Fibroblast of lung (primary cell): ENCODE data around the gene OR2L3. TPM values are rescaled to one million over a fixed set of nuclear protein-coding genes. Genes with fewer than 3 reads are reported as not detected.

ENCODE experiments used
- DNase-seq, 2 donors: peaks; one replicate each; pipeline versions ENCODE4 v3.0.0 to v3.0.0-alpha.2; 2010; ENCODE audit warnings: low read depth in 2 of 2
- H2AFZ ChIP-seq: 2 replicates; pipeline ENCODE4 v1.5.1; 2012; ENCODE audit warnings: low read length, control low read depth, inconsistent platforms
- H3K27ac ChIP-seq: 2 replicates; pipeline ENCODE4 v1.5.1; 2011; ENCODE audit warnings: low read length, control low read depth; ENCODE audit not compliant: insufficient read depth
- H3K27me3 ChIP-seq: 2 replicates; pipeline ENCODE4 v1.5.1; 2011; ENCODE audit warnings: mild to moderate bottlenecking, low read length; ENCODE audit not compliant: control insufficient read depth, insufficient read depth
- H3K36me3 ChIP-seq: 2 replicates; pipeline ENCODE4 v1.5.1; 2011; ENCODE audit warnings: low read length; ENCODE audit not compliant: control insufficient read depth, insufficient read depth
- H3K4me1 ChIP-seq: 2 replicates; pipeline ENCODE4 v1.5.1; 2011; ENCODE audit warnings: low read length; ENCODE audit not compliant: control insufficient read depth, insufficient read depth; ENCODE audit errors: extremely low read depth
- H3K4me2 ChIP-seq: 2 replicates; pipeline ENCODE4 v1.5.1; 2011; ENCODE audit warnings: low read length, control low read depth; ENCODE audit not compliant: insufficient read depth; ENCODE audit errors: extremely low read depth
- H3K4me3 ChIP-seq, 4 experiments: fragments of 200-600 bp in 1 of 4; sonication (generic) in 1 of 4; replicated peaks in 1 of 4; 2 replicates each; pipeline ENCODE4 v1.5.1; 2011 to 2016; ENCODE audit warnings: low read length in 4 of 4, low read depth in 3 of 4, mild to moderate bottlenecking in 3 of 4, control low read depth in 2 of 4, inconsistent platforms in 1 of 4, mixed read lengths in 1 of 4; ENCODE audit not compliant: insufficient read depth in 1 of 4; ENCODE audit errors: control extremely low read depth in 1 of 4
- H3K79me2 ChIP-seq: 2 replicates; pipeline ENCODE4 v1.5.1; 2012; ENCODE audit warnings: mild to moderate bottlenecking, low read length, inconsistent platforms; ENCODE audit not compliant: control insufficient read depth, insufficient read depth
- H3K9ac ChIP-seq: 2 replicates; pipeline ENCODE4 v1.5.1; 2011; ENCODE audit warnings: mild to moderate bottlenecking, low read length, control low read depth; ENCODE audit not compliant: insufficient read depth
- H3K9me3 ChIP-seq: 2 replicates; pipeline ENCODE4 v1.5.1; 2012; ENCODE audit warnings: low read depth, low read length; ENCODE audit not compliant: control insufficient read depth, insufficient read depth
- H4K20me1 ChIP-seq: 2 replicates; pipeline ENCODE4 v1.5.1; 2011; ENCODE audit warnings: low read length; ENCODE audit not compliant: control insufficient read depth, insufficient read depth; ENCODE audit errors: extremely low read depth
- EZH2 ChIP-seq: IDR thresholded peaks from 2 replicates; pipeline ENCODE4 v1.5.1; 2012; ENCODE audit warnings: low read length, control low read depth, mild to moderate bottlenecking; ENCODE audit errors: missing control alignments
- polyA plus RNA-seq, 2 donors: library from polyadenylated mRNA; depleted of rRNA in 1 of 2; stranded (reverse) in 1 of 2; unstranded in 1 of 2; fragments of >200 nt; gene quantifications; 2 replicates each; pipeline ENCODE4 v1.2.1, GENCODE V29; 2011 to 2012; ENCODE audit warnings: missing spikeins in 1 of 2
- total RNA-seq: library from RNA; depleted of rRNA; stranded (reverse); fragments of >200 nt; gene quantifications from 2 replicates; pipeline ENCODE4 v1.2.1, GENCODE V29; 2014
- TF ChIP-seq, protein P1 (sequence below), 2 donors: IDR thresholded peaks in 1 of 2; conservative IDR thresholded peaks in 1 of 2; 1 replicate in 1 of 2; 2 replicates in 1 of 2; pipeline ENCODE4 v1.5.1; 2011 to 2012; ENCODE audit warnings: low read length in 2 of 2, control low read depth in 1 of 2, inconsistent platforms in 1 of 2, low read depth in 1 of 2, mild to moderate bottlenecking in 1 of 2

The OR2L3 gene
- total and polyA plus RNA-seq, 2 donors (not counting 1 experiment from before 2014, with no cell fraction given) = under 0.01 TPM; not detected in 1

DNA sequence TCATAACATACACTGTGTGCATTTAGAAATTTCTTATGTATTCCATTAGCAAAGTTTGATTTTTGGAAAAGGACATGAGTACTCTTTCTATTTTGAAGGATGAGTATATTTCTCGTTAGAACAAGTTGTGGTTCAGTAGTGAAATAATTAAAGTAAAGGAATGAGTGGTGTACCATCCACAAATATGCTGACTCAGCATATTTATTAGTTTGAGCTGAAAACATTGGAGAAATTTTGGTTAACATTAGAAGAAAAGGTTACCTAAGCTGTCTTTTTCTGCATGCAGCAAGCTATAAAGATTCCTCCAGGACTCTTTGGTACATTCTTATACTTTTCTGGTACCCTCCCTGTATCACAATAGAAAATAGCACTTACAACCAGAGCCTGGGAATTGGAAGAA, 38.9 kb upstream of the OR2L3 start:
- H3K27ac ChIP-seq = no peak overlapping the region
- no peak overlapping the region for H2AFZ ChIP-seq
- H3K27me3 ChIP-seq = no peaks in the 10 kb centered on the region
- no peak overlapping the region for H3K9ac ChIP-seq
- no peaks in the 10 kb centered on the region for H3K79me2 ChIP-seq
- no peak overlapping the region for H3K4me3 ChIP-seq
- H3K4me2 ChIP-seq = no peak overlapping the region
- H3K4me1 ChIP-seq = no peaks in the 10 kb centered on the region
- H4K20me1 ChIP-seq = no peaks in the 10 kb centered on the region
- H3K9me3 ChIP-seq = no peaks in the 10 kb centered on the region
- no peaks in the 10 kb centered on the region for H3K36me3 ChIP-seq
- DNase-seq = no peak
- TF ChIP-seq EZH2 = no peak
- TF ChIP-seq, protein P1, sequence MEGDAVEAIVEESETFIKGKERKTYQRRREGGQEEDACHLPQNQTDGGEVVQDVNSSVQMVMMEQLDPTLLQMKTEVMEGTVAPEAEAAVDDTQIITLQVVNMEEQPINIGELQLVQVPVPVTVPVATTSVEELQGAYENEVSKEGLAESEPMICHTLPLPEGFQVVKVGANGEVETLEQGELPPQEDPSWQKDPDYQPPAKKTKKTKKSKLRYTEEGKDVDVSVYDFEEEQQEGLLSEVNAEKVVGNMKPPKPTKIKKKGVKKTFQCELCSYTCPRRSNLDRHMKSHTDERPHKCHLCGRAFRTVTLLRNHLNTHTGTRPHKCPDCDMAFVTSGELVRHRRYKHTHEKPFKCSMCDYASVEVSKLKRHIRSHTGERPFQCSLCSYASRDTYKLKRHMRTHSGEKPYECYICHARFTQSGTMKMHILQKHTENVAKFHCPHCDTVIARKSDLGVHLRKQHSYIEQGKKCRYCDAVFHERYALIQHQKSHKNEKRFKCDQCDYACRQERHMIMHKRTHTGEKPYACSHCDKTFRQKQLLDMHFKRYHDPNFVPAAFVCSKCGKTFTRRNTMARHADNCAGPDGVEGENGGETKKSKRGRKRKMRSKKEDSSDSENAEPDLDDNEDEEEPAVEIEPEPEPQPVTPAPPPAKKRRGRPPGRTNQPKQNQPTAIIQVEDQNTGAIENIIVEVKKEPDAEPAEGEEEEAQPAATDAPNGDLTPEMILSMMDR (conservative IDR thresholded peaks at IDR 0.05 in 1 of 2, IDR thresholded peaks at IDR 0.05 in 1 of 2; ENCODE audit: low read depth in 1 of 2, low read length in 2 of 2) = no peak

DNA sequence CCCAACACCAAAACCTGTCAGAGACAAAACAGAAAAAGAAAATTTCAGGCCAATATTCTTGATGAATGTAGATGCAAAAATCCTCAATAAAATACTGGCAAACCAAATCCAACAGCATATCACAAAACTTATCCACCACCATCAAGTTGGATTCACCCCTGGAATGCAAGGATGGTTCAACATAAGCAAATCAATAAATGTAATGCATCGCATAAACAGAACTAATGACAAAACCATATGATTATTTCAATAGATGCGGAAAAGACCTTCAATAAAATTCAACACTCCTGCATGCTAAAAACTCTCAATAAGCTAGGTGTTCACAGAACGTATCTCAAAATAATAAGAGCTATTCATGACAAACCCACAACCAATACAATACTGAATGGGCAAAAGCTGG, 37.0 kb upstream of the OR2L3 start:
- H3K4me3 ChIP-seq = no peak overlapping the region
- no peaks in the 10 kb centered on the region for H3K4me1 ChIP-seq
- H3K9me3 ChIP-seq = no peaks in the 10 kb centered on the region
- no peak overlapping the region for H3K27ac ChIP-seq
- TF ChIP-seq EZH2 = no peak
- TF ChIP-seq, protein P1 (conservative IDR thresholded peaks at IDR 0.05 in 1 of 2, IDR thresholded peaks at IDR 0.05 in 1 of 2; ENCODE audit: low read depth in 1 of 2, low read length in 2 of 2) = no peak
- no peak overlapping the region for H2AFZ ChIP-seq
- no peaks in the 10 kb centered on the region for H3K27me3 ChIP-seq
- no peak overlapping the region for H3K4me2 ChIP-seq
- no peak for DNase-seq
- H4K20me1 ChIP-seq = no peaks in the 10 kb centered on the region
- no peaks in the 10 kb centered on the region for H3K36me3 ChIP-seq
- no peaks in the 10 kb centered on the region for H3K79me2 ChIP-seq
- H3K9ac ChIP-seq = no peak overlapping the region

DNA sequence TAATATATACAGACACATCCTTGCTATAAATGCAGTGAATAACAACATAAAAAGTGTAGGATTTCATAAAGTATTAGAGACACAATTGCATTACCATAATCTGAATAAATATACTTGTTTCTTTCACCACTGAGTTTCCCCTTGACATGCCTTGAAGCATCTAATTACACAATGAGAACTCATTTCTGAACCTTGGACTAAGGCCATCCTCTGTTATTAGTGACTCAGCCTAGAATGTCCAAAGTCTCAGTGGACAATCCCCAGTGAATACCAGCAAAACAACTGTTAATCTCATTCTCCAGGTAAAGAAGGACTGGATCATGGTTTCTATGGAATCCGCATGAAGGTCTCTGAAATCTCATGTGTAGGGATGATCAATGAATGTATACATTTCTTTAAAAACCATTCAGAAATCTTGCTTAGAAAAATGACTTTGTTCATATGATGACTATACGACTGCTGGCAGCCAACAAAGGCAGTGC, 33.4 kb upstream of the OR2L3 start, which contains the start of gene OR2L5:
Gene OR2L5, plus strand, starts transcription at position 432 of the 482 bp plus-strand sequence. CDS start 8,288 bp downstream, outside the sequence.
- no peaks in the 10 kb centered on the region for H3K9me3 ChIP-seq
- H3K4me2 ChIP-seq = no peak within 1 kb of the TSS
- H3K27me3 ChIP-seq = no peaks in the 10 kb centered on the region
- DNase-seq = no peak
- no peak within 1 kb of the TSS for H3K27ac ChIP-seq
- TF ChIP-seq, protein P1 (conservative IDR thresholded peaks at IDR 0.05 in 1 of 2, IDR thresholded peaks at IDR 0.05 in 1 of 2; ENCODE audit: low read depth in 1 of 2, low read length in 2 of 2) = no peak
- no peak for TF ChIP-seq EZH2
- H3K36me3 ChIP-seq = no peaks in the 10 kb centered on the region
- no peak within 1 kb of the TSS for H3K4me3 ChIP-seq
- H3K79me2 ChIP-seq = no peaks in the 10 kb centered on the region
- no peaks in the 10 kb centered on the region for H3K4me1 ChIP-seq
- no peak within 1 kb of the TSS for H3K9ac ChIP-seq
- no peak within 1 kb of the TSS for H2AFZ ChIP-seq
- H4K20me1 ChIP-seq = no peaks in the 10 kb centered on the region
